Stimulated activated CD4-positive, alpha-beta T cell treated with anti-CD3 and anti-CD28 coated beads, Interleukin-4, amount 100 ng/mL, for 48 hours (primary cell): ENCODE data around the gene KIAA1671.

ENCODE experiments used
- DNase-seq, 2 donors: peaks; one replicate each; pipeline ENCODE4 v3.0.0-alpha.2; 2020; ENCODE audit warnings: low read depth in 2 of 2

Gene KIAA1671

GRCh38 chr22:25045159-25045558, 92.6 kb downstream of the KIAA1671 start:
- DNase-seq: no peak

GRCh38 chr22:25048071-25048470, 95.6 kb downstream of the KIAA1671 start:
- DNase-seq: no peak

- peak; percentile 65 to 72 for DNase-seq
These were observed 96.4 kb downstream of the KIAA1671 start for GRCh38 chr22:25048659-25049647.

- DNase-seq: no peak
These were observed 97.3 kb downstream of the KIAA1671 start for GRCh38 chr22:25049770-25050169.

GRCh38 chr22:25050566-25050965, 98.0 kb downstream of the KIAA1671 start:
- DNase-seq: no peak

- no peak for DNase-seq
These were observed 98.6 kb downstream of the KIAA1671 start for GRCh38 chr22:25051073-25051472.

- DNase-seq: no peak
These were observed 99.6 kb downstream of the KIAA1671 start for GRCh38 chr22:25051983-25052710.

GRCh38 chr22:25053153-25053805, 100.8 kb downstream of the KIAA1671 start:
- DNase-seq: no peak

- DNase-seq: peak; percentile 61 to 75
These were observed 102.5 kb downstream of the KIAA1671 start for GRCh38 chr22:25054943-25055511.

GRCh38 chr22:25057013-25057881, 104.7 kb downstream of the KIAA1671 start:
- peak; percentile 76 to 88 for DNase-seq

- DNase-seq: no peak
These were observed 106.9 kb downstream of the KIAA1671 start for GRCh38 chr22:25059438-25059837.

- DNase-seq: no peak
These were observed 108.1 kb downstream of the KIAA1671 start for GRCh38 chr22:25060522-25061071.

- no peak for DNase-seq
These were observed 108.6 kb downstream of the KIAA1671 start for GRCh38 chr22:25061134-25061533.

GRCh38 chr22:25061605-25062376, 109.3 kb downstream of the KIAA1671 start:
- no peak for DNase-seq

- DNase-seq: no peak
These were observed 110.0 kb downstream of the KIAA1671 start for GRCh38 chr22:25062386-25063085.

GRCh38 chr22:25064894-25065560, 112.5 kb downstream of the KIAA1671 start:
- DNase-seq: no peak

- no peak for DNase-seq
These were observed 114.4 kb downstream of the KIAA1671 start for GRCh38 chr22:25066861-25067435.

GRCh38 chr22:25067851-25068421, 115.4 kb downstream of the KIAA1671 start:
- peak; percentile 47 to 64 for DNase-seq
